ENCODE data around the gene PTPN7.
"Not testable (repeated sequence)": the region's sequence is repeated elsewhere in the genome, so short reads cannot be mapped to it uniquely, and the experiment has no call there.

PTPN7 gene

GRCh38 chr1:202149566-202149965 lies 10.8 kb downstream of the PTPN7 start:
- no peak for DNase-seq

DNA sequence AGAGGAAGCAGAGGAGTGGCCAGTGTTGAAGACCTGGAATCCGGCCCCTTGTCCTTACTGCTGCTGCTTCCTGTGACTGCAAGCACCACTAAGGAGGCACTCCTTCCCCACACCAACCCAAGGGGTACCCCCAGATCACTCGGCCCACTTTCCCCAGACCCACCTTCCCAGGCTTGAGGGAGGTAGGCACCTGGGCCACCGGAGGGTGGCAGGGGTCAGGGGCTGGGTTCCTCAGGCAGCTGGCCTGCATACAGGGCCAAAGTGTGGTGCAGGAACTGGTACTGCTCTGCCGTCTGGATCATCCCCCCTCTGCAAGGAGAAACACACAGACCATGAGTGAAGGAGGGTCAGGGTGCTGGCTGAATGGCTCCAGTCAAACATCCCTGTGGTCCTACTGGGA lies 12.0 kb downstream of the PTPN7 start:
- DNase-seq = no peak

- DNase-seq = no peak
Observed at GRCh38 chr1:202146993-202147392, 13.4 kb downstream of the PTPN7 start.

DNA sequence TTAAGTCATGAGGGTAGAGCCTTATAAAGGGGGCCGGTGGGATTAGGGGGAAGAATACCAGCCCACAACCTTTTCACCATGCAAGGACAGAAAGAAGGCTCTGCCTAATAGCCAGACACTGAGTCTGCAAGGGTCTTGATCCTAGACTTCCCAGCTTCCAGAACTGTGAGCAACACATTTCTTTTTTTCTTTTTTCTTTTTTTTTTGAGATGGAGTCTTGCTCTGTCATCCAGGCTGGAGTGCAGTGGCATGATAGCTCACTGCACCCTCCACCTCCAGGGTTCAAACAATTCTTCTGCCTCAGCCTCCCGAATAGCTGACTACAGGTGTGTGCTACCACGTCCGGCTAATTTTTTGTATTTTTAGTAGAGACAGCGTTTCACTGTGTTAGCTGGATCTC lies 14.1 kb downstream of the PTPN7 start:
- no peak for DNase-seq

GRCh38 chr1:202145744-202146140 lies 14.7 kb downstream of the PTPN7 start:
- not testable (repeated sequence) for DNase-seq

GRCh38 chr1:202145068-202145743 lies 15.2 kb downstream of the PTPN7 start:
- DNase-seq = no peak

DNA sequence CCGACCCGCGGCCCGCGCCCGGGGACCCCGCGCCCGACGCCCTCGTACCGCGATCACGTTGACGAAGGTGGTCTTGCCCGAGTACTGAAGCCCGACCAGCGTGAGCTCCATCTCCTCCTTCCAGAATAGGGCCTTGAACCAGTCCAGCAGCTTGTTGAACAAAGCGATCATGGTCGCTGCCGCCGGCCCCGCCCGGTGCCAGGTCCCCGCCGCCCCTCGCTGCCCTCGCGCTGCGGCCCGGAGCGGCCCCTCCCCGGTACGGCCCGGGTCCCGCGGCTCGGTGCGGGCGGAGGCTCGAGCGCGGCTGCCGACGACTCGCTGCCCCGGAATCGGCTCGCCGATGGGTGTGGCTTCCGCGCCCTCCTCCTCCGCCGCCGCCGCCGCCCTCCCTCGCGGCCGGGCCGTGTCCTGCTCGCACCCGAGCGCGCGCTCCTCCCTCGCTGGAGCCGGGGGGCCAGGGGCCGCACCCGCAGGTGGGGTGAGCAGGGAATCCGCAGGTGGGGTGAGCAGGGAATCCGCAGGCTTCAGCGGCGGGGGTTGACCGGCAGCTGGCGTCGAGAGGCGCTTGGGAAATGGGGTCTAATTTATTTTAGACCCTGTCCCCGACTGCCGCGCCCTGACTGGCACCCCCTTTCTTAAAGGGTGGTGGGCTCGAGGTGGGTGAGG lies 15.9 kb downstream of the PTPN7 start, which contains the start of gene ARL8A:
Gene ARL8A (minus strand): TSS at position 336 of the 666 bp plus-strand sequence. CDS start 165 bp downstream, at position 171.
- DNase-seq = peak; percentile 44

GRCh38 chr1:202143768-202144401 lies 16.5 kb downstream of the PTPN7 start:
- no peak for DNase-seq

GRCh38 chr1:202143011-202143767 lies 17.2 kb downstream of the PTPN7 start:
- no peak for DNase-seq

DNA sequence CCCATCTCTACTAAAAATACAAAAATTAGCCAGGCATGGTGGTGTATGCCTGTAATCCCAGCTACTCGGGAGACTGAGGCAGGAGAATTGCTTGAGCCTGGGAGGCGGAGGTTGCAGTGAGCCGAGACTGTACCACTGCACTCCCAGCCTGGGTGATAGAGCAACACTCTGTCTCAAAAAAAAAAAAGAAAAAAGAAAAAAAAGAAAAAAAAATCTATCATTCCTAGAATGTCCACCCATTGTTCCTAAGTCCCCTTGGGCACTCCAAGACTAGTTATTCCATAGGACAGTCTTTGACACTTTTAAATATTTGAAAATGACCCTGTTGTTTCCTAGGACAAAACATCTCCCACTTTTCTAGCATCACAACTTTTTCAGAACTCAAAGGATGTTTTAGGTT lies 18.9 kb downstream of the PTPN7 start:
- not testable (repeated sequence) for DNase-seq

GRCh38 chr1:202140833-202141232 lies 19.6 kb downstream of the PTPN7 start:
- DNase-seq = no peak

DNA sequence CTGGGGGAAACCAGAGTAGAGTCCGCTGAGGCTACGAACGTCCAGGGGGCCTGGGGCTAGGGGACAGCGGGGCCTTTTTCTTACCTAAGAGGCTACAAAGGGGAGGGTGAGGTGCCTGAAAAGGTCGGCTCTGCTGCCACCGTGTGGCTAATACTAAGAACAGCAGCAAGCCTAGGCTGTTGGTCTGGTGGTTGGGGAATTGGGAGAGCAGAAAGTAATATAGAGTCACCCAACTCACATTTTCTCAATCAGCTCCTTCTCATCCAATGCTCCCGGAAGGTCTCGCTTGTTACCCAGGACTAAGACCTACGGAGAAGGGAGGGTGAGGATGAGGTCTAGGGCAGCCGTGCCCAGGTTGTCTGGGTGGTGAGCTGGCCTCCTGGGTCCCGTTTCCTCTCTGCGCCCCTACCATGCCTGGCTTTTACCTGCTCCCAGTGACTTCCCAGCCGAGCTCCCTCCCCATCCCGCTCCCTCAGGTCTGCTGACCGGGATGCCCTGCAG lies 25.1 kb downstream of the PTPN7 start:
- peak; percentile 60 for DNase-seq

DNA sequence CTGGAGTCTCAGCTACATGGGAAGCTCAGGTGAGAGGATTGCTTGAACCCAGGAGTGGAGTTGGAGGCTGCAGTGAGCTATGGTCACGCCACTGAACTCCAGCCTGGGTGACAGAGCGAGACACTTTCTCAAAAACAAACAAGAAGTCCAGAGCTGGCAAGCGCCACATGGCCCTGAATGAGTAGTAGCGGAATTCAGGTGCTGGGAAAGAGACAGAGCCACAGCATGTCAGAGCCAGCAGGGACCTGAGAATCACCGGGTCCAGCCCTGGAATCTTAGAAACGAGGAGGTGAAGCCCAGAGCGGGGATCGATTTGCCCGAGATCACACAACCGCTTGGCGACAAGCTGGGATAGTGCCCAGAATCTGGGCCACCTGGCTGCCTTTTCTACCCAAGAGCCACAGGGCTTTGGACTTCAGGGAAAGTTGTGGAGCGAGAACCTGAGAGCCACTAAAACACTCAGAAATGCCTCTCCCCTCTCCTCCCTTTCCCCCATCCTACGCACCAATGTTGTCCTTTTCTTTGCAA lies 25.7 kb downstream of the PTPN7 start:
- DNase-seq = no peak

GRCh38 chr1:202133989-202134388 lies 26.4 kb downstream of the PTPN7 start:
- no peak for DNase-seq

GRCh38 chr1:202133496-202133895 lies 26.9 kb downstream of the PTPN7 start:
- no peak for DNase-seq

DNA sequence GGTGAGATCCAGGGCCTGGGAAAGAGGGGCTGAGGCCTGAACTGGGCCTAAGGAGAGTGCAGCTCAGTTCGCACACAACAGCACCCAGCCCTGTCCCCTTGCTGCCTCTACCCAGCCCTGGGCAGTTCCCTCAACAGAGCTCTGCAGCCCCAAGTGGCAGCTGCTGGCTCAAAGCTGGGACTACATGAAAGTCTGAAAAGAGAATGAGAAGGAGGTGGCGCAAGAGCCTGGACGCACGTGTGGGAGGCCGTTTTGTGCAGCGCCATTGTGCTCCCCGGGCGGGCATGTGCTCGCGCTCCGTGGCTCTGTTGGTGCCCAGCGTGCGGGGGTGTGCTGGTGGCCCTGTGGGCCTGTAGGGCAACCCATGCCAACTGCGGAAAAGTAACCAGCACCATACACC lies 27.4 kb downstream of the PTPN7 start:
- DNase-seq = no peak

- no peak for DNase-seq
Observed at GRCh38 chr1:202131956-202132821, 28.2 kb downstream of the PTPN7 start.

DNA sequence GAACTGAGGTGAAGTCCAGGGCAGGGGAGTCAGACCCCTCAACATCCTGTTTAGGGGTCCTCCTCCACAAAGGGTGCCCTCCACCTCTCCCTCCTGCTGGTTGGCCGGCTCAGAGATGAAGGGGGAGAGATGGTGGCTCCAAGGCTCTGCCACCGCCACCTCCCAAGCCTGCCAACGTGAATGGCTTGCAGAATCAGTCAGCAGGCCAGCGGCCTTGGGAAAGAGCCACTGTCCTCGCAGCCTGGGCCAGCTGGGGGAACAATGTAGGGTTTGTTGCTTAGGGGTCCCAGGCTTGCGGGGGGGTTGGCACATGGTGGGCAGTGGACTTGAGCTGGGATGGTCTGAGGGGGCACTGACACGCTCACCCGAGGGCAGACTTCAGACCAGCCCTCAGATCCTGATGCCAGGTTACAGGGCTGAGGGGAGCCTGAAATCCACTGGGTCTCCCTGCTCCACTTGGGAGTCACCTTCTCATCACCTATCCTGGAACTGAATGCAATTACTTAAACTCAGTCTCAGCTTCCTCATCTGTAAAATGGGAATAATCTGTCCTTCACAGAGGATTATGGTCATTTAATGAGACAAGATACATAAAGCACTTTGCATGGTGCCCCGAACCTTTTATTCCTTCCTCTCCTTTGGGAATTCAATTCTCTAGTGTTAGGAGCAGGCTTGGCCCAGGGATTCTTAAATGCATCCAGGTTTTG lies 29.4 kb downstream of the PTPN7 start:
- DNase-seq = no peak

DNA sequence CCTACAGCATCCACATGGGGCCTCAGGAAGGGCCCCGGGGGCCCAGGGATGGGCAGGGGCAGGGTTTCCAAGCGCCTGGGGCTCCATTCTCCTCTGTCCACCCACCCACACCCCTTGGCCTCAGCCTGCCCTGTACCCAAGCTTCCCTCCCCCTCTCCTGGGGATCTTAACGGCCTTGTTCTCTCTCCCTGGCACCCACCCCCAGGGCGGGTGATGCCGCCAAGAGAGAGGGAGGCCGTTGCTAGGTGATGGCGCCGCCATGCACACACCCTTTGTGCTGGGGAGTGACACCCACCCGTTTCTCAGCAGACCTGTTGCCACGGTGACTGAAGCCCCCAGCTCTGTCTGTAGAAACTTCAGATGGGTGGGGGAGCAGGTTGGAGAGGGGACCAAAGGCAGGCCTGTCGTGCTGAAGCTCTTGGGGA lies 30.1 kb downstream of the PTPN7 start:
- no peak for DNase-seq

- DNase-seq = no peak
Observed at GRCh38 chr1:202129453-202130296, 30.7 kb downstream of the PTPN7 start.
